ENCODE measurements around the gene PRKCH. TPM values are rescaled to one million over a fixed set of nuclear protein-coding genes. Genes with fewer than 3 reads are reported as not detected.

PRKCH gene
- total and polyA plus RNA-seq, 2 of the 13 experiments (the other 11 are each of a cell fraction or from before 2014, with no cell fraction given): 0.48 to 1.3 TPM

DNA sequence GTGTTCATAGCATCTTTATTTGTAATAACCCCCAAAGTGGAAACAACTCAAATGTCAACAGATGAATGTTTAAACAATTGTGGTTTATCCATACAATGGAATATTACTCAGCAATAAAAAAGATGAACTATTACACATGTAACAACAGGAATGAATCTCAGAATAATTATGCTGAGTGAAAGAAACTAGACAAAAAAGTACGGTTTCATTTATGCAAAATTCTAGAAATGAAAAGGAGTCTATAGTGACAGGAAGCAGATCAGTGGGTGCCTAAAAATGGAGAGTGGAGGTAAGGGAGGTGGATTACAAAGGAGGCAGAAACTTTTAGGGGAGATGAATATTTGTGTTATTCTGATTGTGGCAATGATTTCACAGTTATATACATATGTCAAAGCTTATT, 4.8 kb downstream of the PRKCH start (continued):
- TF ChIP-seq HBP1 (CRISPR knock-in tag; IDR thresholded peaks at IDR 0.05; ENCODE audit: low read depth): no peak

- peak; percentile 47; the same call in 2 of the 3 replicates for ATAC-seq
- Histone ChIP-seq H4K20me1 (ENCODE audit: insufficient read depth, low read length) (no peaks in the 10 kb centered on the region), H3K79me2 (ENCODE audit: insufficient read depth, low read length) (no peaks in the 10 kb centered on the region), H3K9me3 (ENCODE audit: low read length) (no peaks in the 10 kb centered on the region), H3K27me3 (ENCODE audit: control insufficient read depth in 1 of 2, insufficient read depth in 2 of 2, low read length in 2 of 2) (peaks cover 0 to 17% of the 10 kb centered on the region in 2 experiments; a peak in 1 of 5 replicates), H3K4me3 (replicated peaks in 1 of 3; ENCODE audit: insufficient read depth in 1 of 3, low read depth in 2 of 3, low read length in 3 of 3) (no peak overlapping the region), H3K4me1 (ENCODE audit: insufficient read depth, low read length) (no peaks in the 10 kb centered on the region; the same call in 1 of the 2 replicates), H3K9ac (ENCODE audit: insufficient read depth, low read depth, low read length) (no peak overlapping the region), H2AFZ (ENCODE audit: low read length) (no peak overlapping the region), H3K27ac (ENCODE audit: extremely low read length, insufficient read depth, low read length) (no peak overlapping the region), H3K36me3 (replicated peaks in 1 of 2; ENCODE audit: control insufficient read depth in 1 of 2, insufficient read depth in 2 of 2, low read length in 2 of 2) (no peaks in the 10 kb centered on the region), H3K4me2 (ENCODE audit: low read depth, low read length) (no peak overlapping the region)
- intact Hi-C loops (cut with micrococcal nuclease; ENCODE audit: unreplicated experiment): no loop called here
- no peak for FAIRE-seq
- no TSS peak for BruUV-seq (replicated peaks)
- 27% methylated on average over 3 of the region's 4 CpGs for WGBS (ENCODE audit: low lambda C conversion rate)
- no peak for DNase-seq (ENCODE audit: low spot score)
- CTCF ChIA-PET (ENCODE audit: low intra/inter-chr PET ratio, low total read pairs): no interaction called here
- POLR2A ChIA-PET: no interaction called here
- TF ChIP-seq SRY (CRISPR knock-in tag; IDR thresholded peaks at IDR 0.05) (no peak), PHF5A (CRISPR knock-in tag; IDR thresholded peaks at IDR 0.05; ENCODE audit: low read depth, unreplicated experiment) (no peak), ZNF160 (CRISPR knock-in tag; IDR thresholded peaks at IDR 0.05) (no peak), MZF1 (CRISPR knock-in tag; IDR thresholded peaks at IDR 0.05; ENCODE audit: borderline replicate concordance) (no peak), KMT2A (CRISPR knock-in tag; IDR thresholded peaks at IDR 0.05) (no peak), TCF12 (IDR thresholded peaks at IDR 0.05) (no peak), TCF12 (CRISPR knock-in tag; IDR thresholded peaks at IDR 0.05) (no peak), ZNF569 (CRISPR knock-in tag; IDR thresholded peaks at IDR 0.05; ENCODE audit: borderline replicate concordance) (no peak), NAIF1 (CRISPR knock-in tag; IDR thresholded peaks at IDR 0.05; ENCODE audit: borderline replicate concordance) (no peak), NBN (conservative IDR thresholded peaks at IDR 0.05) (no peak), ATF1 (CRISPR knock-in tag; IDR thresholded peaks at IDR 0.05) (no peak), ZFP36L2 (CRISPR knock-in tag; IDR thresholded peaks at IDR 0.05) (no peak), MEIS2 (CRISPR knock-in tag; IDR thresholded peaks at IDR 0.05) (no peak)
- in situ Hi-C loops (cut with HindIII; ENCODE audit: extremely low pct_ligation_motif_present, low pct_unique_long_range_greater_than_20kb): no loop called here
Measured at GRCh38 chr14:61326847-61327246, 5.5 kb downstream of the PRKCH start.
